CD4-positive, alpha-beta T cell treated with Interleukin-2 at 100 ng/mL for 4 hours (primary cell): ENCODE results near the gene IFRD1.
"Not testable (repeated sequence)": the region's sequence is repeated elsewhere in the genome, so short reads cannot be mapped to it uniquely, and the experiment has no call there.

Experiments used
- DNase-seq: peaks from one replicate; pipeline ENCODE4 v3.0.0-alpha.2; 2020; ENCODE audit warnings: low spot score

Gene IFRD1

DNA sequence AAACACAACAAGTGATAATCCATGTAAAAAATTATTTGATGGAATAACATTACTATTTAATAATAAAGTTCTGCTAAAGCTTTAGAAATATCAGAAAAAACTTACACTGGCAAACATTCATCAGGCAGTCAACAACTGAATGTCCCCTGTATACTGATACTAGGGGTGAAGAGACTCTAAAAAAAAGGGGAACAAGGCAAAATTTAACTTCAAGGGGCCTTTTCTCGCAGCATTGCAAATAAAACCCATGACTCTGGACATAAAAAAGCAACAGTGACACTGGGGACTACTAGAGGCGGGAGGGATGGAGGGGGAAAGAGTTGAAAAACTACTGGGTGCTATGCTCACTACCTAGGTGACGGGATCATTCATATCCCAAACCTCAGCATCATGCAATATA is 5.8 kb upstream of the IFRD1 start:
- no peak for DNase-seq

DNA sequence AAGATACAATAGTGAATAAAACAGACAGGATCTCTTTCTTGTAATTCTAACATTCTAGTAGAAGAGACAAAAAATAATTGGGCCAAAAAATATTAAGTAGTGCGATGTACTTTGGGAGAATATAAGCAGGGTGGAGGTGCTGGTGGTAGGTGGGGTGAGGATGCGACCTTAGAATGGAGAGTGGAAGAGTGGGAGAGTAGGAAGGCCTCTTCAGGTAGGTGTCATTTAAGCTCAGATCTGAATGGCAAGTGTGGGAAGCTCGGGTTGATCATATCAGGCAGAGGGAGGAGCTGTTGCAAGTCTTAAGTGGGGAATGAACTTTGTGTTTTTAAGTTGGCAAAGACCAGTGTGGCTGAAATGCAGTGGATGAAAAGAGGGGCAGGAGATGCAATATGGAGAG is 3.8 kb upstream of the IFRD1 start:
- no peak for DNase-seq

DNA sequence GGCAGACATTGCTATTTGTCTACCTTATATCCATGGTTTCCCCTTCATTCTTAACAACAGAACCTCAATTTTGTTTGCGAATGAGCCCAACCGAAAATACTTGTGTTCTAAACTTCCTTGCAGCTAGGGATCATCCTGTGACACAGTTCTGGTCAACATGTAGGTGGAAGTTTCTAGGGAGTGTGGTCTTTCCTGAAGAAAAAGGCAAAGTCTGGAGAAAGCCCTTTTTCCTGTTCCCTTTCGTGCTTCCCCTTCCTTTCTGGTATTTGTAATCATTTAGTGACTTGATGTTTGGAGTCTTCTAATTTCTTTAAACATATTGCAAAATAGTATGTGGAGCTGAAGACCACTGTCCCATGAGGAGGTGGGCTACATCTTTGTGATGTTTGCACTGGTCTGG is 2.9 kb upstream of the IFRD1 start:
- no peak for DNase-seq

DNA sequence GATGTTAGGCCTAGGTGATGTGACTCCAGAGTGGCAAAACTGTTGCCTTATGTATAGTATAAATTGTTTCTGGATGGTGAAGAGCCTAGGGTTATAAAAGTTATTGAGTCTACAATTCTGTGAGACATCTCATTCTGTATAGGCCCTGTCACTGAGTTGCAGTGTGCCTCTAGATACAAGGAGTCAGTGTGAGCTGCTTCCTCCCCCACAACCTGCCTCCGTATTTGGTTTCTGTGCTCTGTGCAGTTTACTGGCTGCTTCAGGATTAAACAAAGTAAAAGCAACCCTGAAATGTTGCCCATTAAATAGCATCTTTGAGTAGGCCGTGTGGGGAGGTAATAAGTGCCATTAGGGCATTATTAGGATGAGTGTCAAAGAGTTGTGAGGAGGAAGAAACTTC is 1.9 kb upstream of the IFRD1 start:
- no peak for DNase-seq

DNA sequence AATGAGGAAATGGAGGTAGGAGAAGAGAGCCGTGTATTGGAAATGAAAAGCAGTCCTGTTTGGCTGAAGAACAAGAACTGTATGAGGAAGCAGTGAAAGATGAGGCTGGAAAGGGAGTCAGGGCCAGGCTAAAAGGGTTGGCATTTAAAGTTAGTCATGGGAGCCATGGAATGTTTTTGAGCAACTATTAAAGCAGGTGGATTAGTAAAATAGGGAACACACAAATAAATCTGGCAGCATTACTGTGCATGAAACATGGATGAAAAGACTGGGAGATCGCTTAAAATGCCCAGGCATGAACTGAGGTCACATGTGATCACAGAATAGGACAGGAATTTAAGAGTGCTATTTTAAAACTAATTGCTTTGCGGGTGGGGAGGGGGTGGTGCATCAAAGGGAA is 1.4 kb upstream of the IFRD1 start:
- no peak for DNase-seq

DNA sequence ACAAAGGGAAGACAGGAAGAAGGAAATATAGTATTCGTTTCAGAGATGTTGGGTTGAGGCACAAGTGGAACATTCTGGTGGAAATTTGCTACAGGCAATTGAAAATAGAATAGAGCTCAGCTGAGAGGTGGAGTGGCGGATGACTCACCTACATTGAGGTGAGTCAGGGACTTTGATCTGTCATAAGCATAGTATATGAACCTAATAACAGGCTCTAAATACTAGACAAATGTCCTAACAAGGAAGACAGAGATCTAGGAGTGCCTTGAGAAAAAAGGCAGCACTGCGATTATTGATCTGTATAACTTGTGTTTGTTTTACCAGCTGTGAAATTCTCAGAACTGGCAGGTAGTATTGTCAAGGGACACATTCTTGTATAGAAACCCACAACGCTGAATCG is 907 bp upstream of the IFRD1 start:
- DNase-seq = peak; percentile 79

DNA sequence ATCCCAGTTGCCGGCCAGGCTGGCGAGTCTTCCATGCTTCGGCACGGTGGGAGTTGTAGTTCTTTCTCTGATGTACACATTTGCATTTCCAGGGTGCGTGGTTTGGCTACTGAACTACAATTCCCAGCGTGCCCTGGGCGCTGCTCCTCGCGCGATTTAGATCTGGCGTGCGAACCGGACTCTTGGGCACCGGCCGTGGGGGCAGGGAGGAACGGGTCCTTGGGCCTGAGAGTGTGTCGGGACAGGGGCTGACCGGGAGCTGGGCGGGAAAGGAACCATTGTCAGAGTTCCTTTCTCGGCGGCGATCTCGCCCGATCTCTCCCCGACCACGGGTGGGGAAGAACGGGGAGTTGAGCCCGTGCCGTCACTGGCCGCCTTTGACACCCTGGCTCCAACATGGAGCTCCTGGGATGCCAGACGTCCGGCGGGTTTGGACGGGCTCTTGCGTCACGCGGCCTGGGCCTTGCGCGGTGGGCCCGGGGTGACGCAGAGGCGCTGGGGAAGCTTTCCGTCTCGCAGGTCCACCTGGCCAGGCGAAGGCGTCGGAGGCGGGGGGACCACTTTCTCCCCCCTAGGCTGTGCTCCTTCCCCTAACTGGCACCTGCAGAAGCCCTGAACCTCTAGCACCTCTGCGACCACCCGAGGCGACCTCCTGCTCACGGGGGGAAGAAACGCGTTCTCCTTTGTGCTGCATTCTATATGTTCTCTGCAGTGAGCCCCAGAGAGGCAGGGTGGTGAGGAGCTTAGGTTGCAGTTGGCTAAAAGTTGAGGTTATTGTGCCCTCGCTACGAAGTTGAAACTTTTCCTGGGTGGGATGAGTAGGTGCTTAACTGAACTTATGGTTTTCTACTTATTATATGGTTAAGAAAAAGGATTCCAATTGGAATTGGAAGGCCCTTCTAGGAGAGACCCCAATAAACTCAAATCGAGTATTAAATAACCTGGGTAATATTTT is 824 bp downstream of the IFRD1 start:
- DNase-seq = peak; percentile 92

DNA sequence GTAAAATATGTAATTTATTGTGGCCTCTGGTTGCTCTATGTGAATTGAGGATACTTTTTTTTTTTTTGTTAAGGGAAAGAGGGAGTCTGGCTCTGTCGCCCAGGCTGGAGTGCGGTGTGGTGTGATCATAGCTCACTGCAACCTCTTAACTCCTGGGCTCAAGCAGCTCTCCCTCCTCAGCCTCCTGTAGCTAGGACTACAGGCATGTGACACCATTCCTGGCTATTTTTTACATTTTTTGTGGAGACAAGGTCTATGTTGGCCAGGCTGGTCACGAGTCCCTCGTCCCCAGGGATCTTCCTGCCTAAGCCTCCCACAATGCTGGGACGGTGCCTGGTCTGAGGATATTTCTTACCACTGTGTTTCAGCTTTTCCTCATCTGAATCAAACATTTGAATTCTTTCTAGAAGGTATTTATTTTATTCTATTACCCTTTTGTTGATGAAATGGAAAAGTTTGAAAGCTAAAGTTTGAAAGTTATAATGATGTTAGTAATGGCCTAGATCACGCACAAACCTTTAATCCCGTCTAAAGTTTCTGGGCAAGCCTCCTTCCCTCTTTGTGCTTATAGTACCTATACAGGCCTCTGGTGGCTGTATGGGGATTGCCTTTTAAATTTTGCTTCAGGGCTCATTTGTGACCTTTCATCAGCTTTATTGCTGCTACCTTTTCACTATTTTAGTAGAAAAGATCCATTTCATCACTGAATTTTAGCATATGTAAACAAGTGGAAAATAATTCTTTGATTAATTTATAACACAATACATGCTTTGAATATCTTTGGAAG is 2.0 kb downstream of the IFRD1 start:
- no peak for DNase-seq

DNA sequence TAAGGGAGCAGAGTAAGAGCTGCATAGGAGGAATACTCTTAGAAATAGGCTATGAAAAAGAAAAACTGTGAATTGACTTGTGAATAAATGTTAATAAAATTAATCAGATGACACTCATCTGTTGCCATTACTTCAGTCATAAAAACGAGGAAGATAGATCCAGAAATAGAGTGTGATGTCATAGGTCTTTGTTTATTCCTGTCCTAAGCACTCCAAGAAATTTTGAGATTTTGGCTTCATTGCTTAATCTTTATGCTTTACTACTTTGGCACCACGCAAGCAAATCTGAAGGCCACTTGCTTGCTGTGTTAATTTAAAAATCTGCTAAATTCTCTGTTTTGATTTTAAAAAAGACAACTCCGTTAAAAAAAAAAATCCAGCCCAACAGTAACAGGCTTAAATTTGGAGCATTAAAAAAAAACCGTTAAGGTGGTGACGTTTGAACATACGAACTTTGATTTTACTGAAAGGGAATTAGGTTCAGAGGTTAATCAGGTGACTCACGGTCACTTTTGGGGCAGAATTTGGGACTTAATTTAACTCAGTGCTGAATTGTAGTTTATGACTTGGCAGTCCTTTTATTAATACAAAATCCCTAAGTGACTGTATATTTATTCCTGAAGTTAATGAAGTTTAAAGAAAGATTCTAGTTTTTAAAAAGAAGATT is 3.4 kb downstream of the IFRD1 start:
- DNase-seq = no peak

DNA sequence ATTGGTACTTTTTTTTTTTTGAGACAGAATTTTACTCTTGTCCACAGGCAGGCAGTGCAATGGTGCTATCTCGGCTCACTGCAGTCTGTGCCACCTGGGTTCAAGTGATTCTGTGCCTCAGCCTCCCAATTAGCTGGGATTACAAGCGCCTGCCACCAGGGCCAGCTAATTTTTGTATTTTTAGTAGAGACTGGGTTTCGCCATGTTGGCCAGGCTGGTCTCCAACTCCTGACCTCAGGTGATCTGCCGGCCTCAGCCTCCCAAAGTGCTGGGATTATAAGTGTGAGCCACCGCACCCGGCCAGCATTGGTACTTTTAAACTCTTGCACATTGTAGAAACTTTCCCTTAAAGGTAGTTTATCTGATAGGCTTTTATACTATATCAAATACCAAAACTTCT is 3.9 kb downstream of the IFRD1 start:
- DNase-seq = not testable (repeated sequence)

DNA sequence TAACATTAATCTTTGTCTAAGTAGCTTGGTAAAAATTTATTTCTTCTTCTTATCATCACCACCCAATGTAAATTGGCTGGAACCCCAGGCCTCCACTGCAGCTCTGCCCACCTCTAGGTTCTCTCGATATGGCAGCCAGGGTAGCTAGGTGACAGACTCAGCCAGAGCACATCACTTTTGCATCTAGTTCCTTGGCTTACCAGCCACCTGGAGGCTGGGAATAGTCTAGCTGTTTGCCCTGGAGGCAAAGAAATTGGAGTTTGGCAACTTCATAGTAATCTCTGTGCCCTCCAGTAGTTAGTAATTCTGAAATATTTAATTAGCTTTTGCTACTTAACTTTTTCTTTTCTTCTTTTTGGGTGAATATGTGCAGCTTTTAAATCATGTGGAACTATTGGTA is 9.4 kb downstream of the IFRD1 start:
- DNase-seq = no peak

DNA sequence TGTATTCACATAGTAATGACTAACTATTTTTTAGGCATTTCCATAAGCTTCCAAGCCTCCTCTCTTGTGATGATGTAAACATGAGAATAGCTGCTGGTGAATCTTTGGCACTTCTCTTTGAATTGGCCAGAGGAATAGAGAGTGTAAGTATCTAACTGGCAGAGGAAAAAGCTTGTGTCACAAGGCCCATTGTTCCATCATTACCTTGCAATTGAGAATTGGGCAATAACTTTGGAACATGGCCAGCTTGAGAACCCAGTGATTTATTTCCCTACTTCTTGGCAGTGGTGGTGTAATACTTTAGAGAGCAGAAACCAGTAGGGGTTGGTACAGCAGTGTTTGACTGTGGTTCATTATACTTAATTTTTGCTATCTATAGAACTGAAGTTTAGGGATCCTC is 12.0 kb downstream of the IFRD1 start:
- DNase-seq = no peak

DNA sequence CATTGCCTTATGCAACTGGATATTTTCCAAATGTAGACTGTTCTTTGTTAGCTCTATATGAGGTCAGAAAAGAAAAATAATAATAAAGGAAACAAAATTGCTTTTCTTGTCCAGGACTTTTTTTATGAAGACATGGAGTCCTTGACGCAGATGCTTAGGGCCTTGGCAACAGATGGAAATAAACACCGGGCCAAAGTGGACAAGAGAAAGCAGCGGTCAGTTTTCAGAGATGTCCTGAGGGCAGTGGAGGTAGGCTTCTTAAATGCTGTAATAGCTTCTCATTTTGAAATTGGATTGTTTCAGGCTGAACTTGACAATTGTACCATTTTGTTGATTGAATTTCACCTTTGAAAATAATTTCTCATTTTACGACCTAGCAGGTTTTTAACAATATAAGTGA is 17.6 kb downstream of the IFRD1 start:
- no peak for DNase-seq

DNA sequence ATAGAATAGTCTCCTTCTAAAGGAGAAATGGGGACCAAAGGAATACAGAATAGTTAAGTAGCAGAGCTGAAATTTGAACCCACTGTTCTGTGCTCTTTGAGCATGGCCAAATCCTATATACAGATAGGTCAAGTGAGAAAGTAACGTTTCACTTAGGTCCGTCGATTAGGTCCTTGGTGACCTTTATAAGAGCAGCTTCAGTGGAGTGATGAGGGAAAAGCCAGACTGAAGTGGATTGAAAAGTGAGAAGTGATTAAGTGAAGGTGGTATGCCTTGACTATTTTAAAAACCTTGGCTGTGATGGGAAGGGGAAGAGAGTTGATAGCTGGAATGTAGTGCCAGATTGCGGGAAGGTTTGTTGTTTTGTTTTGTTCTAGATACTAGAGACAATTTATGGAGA is 19.9 kb downstream of the IFRD1 start:
- no peak for DNase-seq

DNA sequence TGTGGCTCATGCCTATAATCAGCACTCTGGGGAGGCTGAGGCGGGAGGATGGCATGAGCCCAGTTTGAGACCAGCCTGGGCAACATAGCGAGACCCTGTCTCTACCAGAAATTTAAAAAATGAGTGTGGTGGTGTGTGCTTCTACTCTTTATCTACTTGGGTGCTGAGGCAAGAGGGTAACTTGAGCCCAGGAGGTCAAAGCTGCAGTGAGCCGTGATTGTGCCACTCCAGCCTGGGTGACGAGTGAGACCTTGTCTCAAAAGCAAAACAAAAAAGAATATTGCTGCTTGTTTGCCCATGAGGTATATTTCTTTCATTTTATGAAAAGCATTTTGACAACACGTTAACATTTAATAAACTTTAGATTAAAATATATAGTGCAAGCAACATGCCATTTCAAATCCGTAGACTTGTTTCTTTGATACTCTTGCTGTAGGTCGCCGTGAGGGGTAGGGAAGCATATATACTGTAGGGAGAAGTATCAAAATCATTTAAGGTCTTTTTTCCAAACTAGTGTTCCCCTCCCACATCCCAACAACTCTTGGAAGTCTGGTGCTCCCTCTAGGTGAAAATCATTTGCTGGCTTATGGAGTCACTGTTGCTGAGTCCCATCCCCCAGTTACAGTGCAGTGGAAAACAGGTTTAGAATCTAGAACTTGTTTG is 26.3 kb downstream of the IFRD1 start:
- no peak for DNase-seq

DNA sequence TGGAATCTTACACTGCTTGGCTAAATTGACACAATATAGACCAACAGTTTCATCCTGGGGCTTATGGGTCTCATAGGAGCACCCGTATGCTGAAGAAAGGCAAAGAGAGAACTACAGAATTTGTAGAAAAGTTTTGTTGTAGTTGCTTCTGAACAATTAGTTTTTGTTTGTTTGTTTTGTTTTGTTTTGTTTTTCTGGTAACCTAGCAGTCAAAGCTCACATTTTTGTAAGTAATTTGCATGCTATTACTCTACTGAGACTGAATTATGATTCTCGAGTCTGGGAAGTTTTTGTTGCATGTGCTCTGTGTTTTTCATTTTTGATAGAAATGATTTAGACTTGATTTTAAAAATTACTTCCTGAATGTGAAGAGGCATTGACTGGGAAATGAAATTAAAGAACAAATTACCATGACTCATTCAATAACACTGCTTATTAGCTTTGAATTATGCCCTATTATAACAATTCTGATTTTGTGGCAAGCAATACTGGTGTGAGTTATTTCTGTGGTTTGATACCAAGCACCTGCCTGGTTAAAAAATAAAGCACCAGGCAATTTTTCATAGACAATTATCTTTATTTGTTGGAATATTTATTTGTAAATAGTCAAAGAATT is 31.0 kb downstream of the IFRD1 start:
- no peak for DNase-seq

DNA sequence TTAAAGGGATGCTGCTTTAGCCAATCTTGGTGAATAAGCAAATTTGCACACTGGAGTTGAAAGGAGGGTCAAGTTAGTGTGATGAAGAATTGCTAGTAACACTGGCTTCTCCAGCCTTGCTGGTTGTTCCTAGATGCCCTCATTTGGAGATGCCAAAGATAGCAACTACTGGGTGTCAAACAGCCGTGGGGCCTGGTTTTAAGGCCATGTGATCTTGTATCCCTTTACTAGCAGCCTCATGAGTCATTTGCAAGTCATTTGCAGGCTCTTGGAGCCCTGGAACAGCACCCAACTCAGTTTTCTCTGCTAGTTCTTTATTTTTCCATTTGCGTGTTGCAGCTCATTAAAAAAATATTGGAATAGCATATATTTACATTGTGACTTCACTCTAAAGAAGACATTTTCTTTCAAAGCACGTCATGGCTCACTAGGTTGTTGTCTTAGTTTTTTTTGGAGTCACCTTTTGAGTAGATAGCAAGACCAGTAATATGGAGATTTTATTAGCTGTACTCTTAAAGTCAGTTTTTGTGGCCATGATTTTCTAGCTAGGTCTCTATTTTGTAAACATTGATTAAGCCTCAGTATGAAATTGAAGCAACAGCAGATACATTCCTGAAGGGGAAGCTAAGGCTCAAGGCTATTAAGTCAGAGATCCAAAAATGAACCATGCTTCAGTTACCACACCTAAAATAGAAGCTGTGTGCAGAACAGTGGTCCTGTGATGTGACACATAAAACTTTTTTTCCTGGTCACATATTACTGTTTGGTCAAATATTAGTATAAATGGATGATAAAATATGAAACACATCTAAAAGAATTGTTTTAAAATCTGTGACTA is 31.8 kb downstream of the IFRD1 start:
- DNase-seq = no peak

DNA sequence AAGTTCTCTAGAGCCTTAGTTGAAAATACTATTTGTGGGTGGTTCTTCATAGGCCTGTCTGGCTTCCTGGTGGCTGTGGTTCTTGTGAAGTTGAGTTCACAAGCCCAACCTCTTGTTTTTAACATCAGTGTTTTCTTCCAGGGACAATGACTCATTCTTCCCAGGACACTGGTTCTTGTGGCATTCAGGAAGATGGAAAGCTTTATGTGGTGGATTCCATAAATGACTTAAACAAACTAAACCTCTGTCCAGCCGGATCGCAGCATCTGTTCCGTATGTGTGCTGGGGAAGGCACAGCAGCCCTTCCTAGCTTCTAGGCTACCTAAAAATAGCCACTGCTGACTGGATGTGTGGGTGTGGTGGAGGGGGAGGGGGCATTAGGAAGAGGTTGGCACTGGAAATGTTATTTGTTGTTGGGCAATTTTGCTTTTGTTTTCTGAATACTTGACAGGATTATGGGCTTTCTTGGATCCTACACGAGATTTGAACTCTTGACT is 34.5 kb downstream of the IFRD1 start:
- DNase-seq = no peak

DNA sequence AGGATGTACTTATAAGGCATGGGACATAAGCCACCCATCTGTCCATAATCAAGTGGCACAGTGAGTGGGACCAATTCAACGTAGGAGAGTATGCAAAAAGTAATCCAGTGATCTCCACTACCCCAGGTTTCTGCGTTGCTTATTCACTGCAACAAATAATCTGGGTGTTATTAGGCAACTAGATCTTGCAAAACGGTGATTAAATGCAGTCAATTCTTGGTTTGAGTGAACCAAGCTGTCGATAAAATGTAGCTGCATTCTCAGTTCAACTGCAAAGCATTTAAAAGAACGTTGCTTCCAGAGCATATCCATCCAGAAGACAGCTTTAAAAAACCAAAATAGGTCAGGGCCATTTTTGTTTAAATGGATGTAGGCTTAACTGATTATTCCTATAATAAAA is 35.5 kb downstream of the IFRD1 start:
- DNase-seq = no peak

DNA sequence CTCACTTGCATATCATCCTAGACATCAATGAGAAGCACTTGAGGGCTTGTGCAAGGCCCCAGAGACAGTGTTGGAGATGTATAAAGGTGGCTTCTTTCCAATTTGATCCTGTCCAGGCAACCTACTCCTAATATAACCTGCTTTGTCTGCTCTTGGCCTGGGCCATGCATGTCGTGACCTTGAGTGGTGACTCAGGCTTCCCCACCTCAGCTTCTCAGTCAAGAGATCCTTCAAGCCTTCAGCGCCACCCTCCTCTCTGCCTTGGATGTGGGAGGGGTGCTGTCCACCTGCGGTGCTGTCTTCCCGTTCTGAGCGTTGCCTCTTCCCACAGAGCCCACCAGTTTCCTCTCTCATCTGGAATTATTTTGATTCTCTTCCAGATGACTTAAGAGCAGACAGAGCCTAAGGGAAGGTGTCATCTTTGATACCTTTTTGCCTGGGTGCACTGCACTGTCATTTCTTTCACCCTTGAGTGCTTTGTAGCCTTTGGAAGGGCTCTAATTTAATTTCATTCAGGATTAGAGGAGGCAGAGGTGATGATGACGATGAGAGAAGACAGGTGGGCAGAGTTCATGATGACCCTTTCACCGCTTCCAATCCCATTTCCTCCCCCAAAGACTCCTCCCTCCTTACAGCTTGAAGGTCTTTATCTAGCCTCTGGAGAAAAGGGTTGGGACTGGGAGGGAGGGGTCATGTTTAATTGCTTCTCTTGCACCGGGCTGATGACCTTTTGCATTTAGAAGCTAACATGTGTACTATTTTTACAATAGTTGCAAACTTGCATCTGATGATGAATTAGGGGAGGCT is 37.4 kb downstream of the IFRD1 start:
- DNase-seq = no peak
